PC-3 (cell line): ENCODE data around the gene COL12A1. TPM values are rescaled to one million over a fixed set of nuclear protein-coding genes. Genes with fewer than 3 reads are reported as not detected.

Source experiments
- ATAC-seq: fragments of 200-7000 bp; cut with Tn5 transposase; 2 replicates; pipeline ENCODE4 v1.9.1; 2020; ENCODE audit warnings: mild to moderate bottlenecking, moderate library complexity
- BruUV-seq: library from RNA; stranded (reverse); fragments of 400-500 nt; replicated peaks from 2 replicates; lab custom pipeline; 2021; lab: Mats Ljungman, UMichigan
- CTCF ChIA-PET: fragments of 300-600 bp; sonication (Branson Sonifier 250); formaldehyde crosslinking; loops from one replicate; lab custom pipeline; 2022; ENCODE audit warnings: antibody characterized with exemption; lab: Charles Lee
- POLR2A ChIA-PET: fragments of 300-600 bp; sonication (Branson Sonifier 250); formaldehyde crosslinking; loops from one replicate; lab custom pipeline; 2022; ENCODE audit warnings: antibody characterized with exemption; ENCODE audit not compliant: unreplicated experiment; lab: Charles Lee
- DNase-seq: peaks from one replicate; pipeline ENCODE4 v3.0.0-alpha.2; 2015
- H2AFZ ChIP-seq: fragments of 300-600 bp; sonication (generic); 2 replicates; pipeline ENCODE4 v1.6.0; 2016; ENCODE audit warnings: antibody characterized with exemption, low read length
- H3F3A ChIP-seq: fragments of 300-600 bp; sonication (generic); one replicate; pipeline ENCODE4 v1.6.0; 2017; ENCODE audit warnings: antibody characterized with exemption, low read length, control low read depth, mild to moderate bottlenecking; ENCODE audit not compliant: unreplicated experiment
- H3K27ac ChIP-seq: fragments of 300-600 bp; sonication (generic); 2 replicates; pipeline ENCODE4 v1.5.1; 2016; ENCODE audit warnings: mild to moderate bottlenecking, low read length
- H3K27me3 ChIP-seq: fragments of 300-600 bp; sonication (generic); 2 replicates; pipeline ENCODE4 v1.6.1; 2016; ENCODE audit warnings: low read length, mixed read lengths
- H3K36me3 ChIP-seq: fragments of 300-600 bp; sonication (generic); 2 replicates; pipeline ENCODE4 v1.6.1; 2016; ENCODE audit warnings: low read depth, mixed run types, low read length, mixed read lengths
- H3K4me1 ChIP-seq: fragments of 300-600 bp; sonication (generic); 2 replicates; pipeline ENCODE4 v1.5.1; 2016; ENCODE audit warnings: low read length; ENCODE audit not compliant: insufficient read depth
- H3K4me2 ChIP-seq: fragments of 300-600 bp; sonication (generic); 2 replicates; pipeline ENCODE4 v1.6.0; 2016; ENCODE audit warnings: low read length
- H3K4me3 ChIP-seq: fragments of 300-600 bp; sonication (generic); 2 replicates; pipeline ENCODE4 v1.5.1; 2016; ENCODE audit warnings: mild to moderate bottlenecking, low read length, mixed read lengths
- H3K79me2 ChIP-seq: fragments of 300-600 bp; sonication (generic); 2 replicates; pipeline ENCODE4 v1.6.1; 2017; ENCODE audit warnings: low read length, mixed read lengths
- H3K9ac ChIP-seq: fragments of 300-600 bp; sonication (generic); 2 replicates; pipeline ENCODE4 v1.6.0; 2016; ENCODE audit warnings: mild to moderate bottlenecking, low read length
- H3K9me2 ChIP-seq: fragments of 300-600 bp; sonication (generic); replicated peaks from 2 replicates; pipeline ENCODE4 v1.6.1; 2016; ENCODE audit warnings: mixed run types, low read length, mixed read lengths
- H3K9me3 ChIP-seq: fragments of 300-600 bp; sonication (generic); 2 replicates; pipeline ENCODE4 v1.6.1; 2016; ENCODE audit warnings: low read length, mixed read lengths
- H4K20me1 ChIP-seq: fragments of 300-600 bp; sonication (generic); 2 replicates; pipeline ENCODE4 v1.6.1; 2016; ENCODE audit warnings: low read length, mixed read lengths
- CTCF ChIP-seq: fragments of 300-600 bp; sonication (generic); conservative IDR thresholded peaks from 2 replicates; pipeline ENCODE4 v1.5.1; 2017; ENCODE audit warnings: antibody characterized with exemption, low read depth, mild to moderate bottlenecking, low read length
- EZH2 ChIP-seq: fragments of 300-600 bp; sonication (generic); IDR thresholded peaks from one replicate; pipeline ENCODE4 v1.6.1; 2017; ENCODE audit warnings: antibody characterized with exemption, mild to moderate bottlenecking, low read length; ENCODE audit not compliant: unreplicated experiment
- EZH2phosphoT487 ChIP-seq: fragments of 300-600 bp; sonication (generic); IDR thresholded peaks from 2 replicates; pipeline ENCODE4 v1.6.1; 2018; ENCODE audit warnings: mild to moderate bottlenecking, antibody characterized with exemption, low read length, borderline replicate concordance
- intact Hi-C: fragments of 100-400 bp; cut with micrococcal nuclease; formaldehyde crosslinking; loops from 2 replicates; pipeline ENCODE4 v1.9.0; 2023
- total RNA-seq: library from RNA; depleted of rRNA; stranded (reverse); fragments of >200 nt; gene quantifications from 2 replicates; pipeline ENCODE4 v1.2.3, GENCODE V29; 2014

The COL12A1 gene
- total RNA-seq, 1 experiment from 2014 or later: 24.2 TPM

- no peak overlapping the region for H3K27ac ChIP-seq
- no peaks in the 10 kb centered on the region for H3K9me3 ChIP-seq
- peaks cover 4% of the 10 kb centered on the region; the same call in 1 of the 2 replicates for H3K79me2 ChIP-seq
- H3K4me1 ChIP-seq: no peaks in the 10 kb centered on the region
- POLR2A ChIA-PET: no interaction called here
- DNase-seq: no peak
- H3K9ac ChIP-seq: no peak overlapping the region
- H3K36me3 ChIP-seq: peaks cover 21% of the 10 kb centered on the region
- no peak overlapping the region for H2AFZ ChIP-seq
- no peaks in the 10 kb centered on the region for H3F3A ChIP-seq
- no peak overlapping the region for H3K4me2 ChIP-seq
- CTCF ChIA-PET: no interaction called here
- intact Hi-C loops: no loop called here
- no peak overlapping the region for H3K4me3 ChIP-seq
- H4K20me1 ChIP-seq: no peaks in the 10 kb centered on the region
- H3K27me3 ChIP-seq: no peaks in the 10 kb centered on the region
- no peaks in the 10 kb centered on the region for H3K9me2 ChIP-seq
- ATAC-seq: no peak
- BruUV-seq: no TSS peak
- TF ChIP-seq EZH2 (no peak), EZH2phosphoT487 (no peak)
Measured at GRCh38 chr6:75235271-75235670, 29.4 kb upstream of the COL12A1 start.

- TF ChIP-seq EZH2 (no peak), EZH2phosphoT487 (no peak), CTCF (no peak)
- Histone ChIP-seq H3K9ac (no peak overlapping the region), H2AFZ (no peak overlapping the region), H3K27me3 (no peaks in the 10 kb centered on the region), H3K27ac (no peak overlapping the region), H3K4me2 (no peak overlapping the region), H3K4me3 (no peak overlapping the region), H3K9me3 (no peaks in the 10 kb centered on the region), H3K9me2 (no peaks in the 10 kb centered on the region), H3F3A (no peaks in the 10 kb centered on the region), H3K79me2 (no peaks in the 10 kb centered on the region), H3K4me1 (no peaks in the 10 kb centered on the region), H3K36me3 (peaks cover 17% of the 10 kb centered on the region), H4K20me1 (no peaks in the 10 kb centered on the region)
- POLR2A ChIA-PET: no interaction called here
- no TSS peak for BruUV-seq
- DNase-seq (no peak), ATAC-seq (no peak)
- intact Hi-C loops: no loop called here
- CTCF ChIA-PET: interaction anchor here (0.6 kb wide), 1 partner anchor 1141 kb away, joined by 3 read pairs; no protein-coding TSS in a partner anchor
Measured at GRCh38 chr6:75234126-75234865, 28.4 kb upstream of the COL12A1 start.

DNA sequence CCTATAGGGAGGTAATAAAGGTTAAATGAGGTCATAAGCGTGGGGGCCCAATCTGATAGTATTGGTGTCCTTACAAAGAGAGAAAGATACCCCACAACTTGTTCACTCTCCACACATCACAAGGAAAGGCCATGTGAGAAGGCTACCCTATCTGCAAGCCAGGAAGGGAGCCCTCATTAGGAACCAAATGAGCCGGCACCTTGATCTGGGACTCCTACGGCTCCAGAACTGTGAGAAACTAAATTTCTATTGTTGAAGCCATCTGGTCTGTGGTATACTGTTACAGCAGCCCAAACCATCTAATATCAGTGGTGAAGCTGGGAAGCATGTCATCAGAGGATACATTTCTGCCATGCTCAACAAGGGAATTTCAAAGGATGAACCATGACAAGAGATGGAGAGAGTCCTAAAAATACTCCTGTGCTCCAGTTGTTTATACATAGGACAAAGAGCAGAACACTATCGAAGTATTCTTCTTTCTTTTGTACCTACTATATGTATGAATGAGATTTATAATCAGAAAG, 27.3 kb upstream of the COL12A1 start:
- TF ChIP-seq EZH2phosphoT487: no peak
- TF ChIP-seq EZH2: no peak
- no peak for TF ChIP-seq CTCF
- ATAC-seq (no peak), DNase-seq (no peak)
- H3K4me2 ChIP-seq: no peak overlapping the region
- no peak overlapping the region for H3K4me3 ChIP-seq
- no peaks in the 10 kb centered on the region for H4K20me1 ChIP-seq
- no peak overlapping the region for H2AFZ ChIP-seq
- POLR2A ChIA-PET: no interaction called here
- H3K79me2 ChIP-seq: no peaks in the 10 kb centered on the region
- H3K9ac ChIP-seq: no peak overlapping the region
- no peaks in the 10 kb centered on the region for H3K27me3 ChIP-seq
- H3K36me3 ChIP-seq: peaks cover 11% of the 10 kb centered on the region
- intact Hi-C loops: no loop called here
- no peaks in the 10 kb centered on the region for H3F3A ChIP-seq
- CTCF ChIA-PET: no interaction called here
- no peaks in the 10 kb centered on the region for H3K4me1 ChIP-seq
- no TSS peak for BruUV-seq
- H3K9me3 ChIP-seq: no peaks in the 10 kb centered on the region
- no peaks in the 10 kb centered on the region for H3K9me2 ChIP-seq
- H3K27ac ChIP-seq: no peak overlapping the region
